Liver (tissue), 9 donors: Measurements from ENCODE around the gene MBP. TPM values are rescaled to one million over a fixed set of nuclear protein-coding genes. Genes with fewer than 3 reads are reported as not detected.

ENCODE experiments used
- DNase-seq: peaks from one replicate; pipeline ENCODE4 v3.0.0-alpha.2; 2017; ENCODE audit warnings: low spot score
- H3K27ac ChIP-seq, 2 donors: one replicate each; pipeline ENCODE4 v1.7.0; 2013; ENCODE audit warnings: inconsistent platforms in 2 of 2, low read length in 2 of 2, control low read depth in 1 of 2, low read depth in 1 of 2, mild to moderate bottlenecking in 1 of 2
- H3K27me3 ChIP-seq, 4 donors: one replicate each; pipeline versions ENCODE4 v1.6.1 to v1.7.0; 2013; ENCODE audit warnings: low read length in 3 of 4, inconsistent platforms in 1 of 4, mild to moderate bottlenecking in 1 of 4, moderate library complexity in 1 of 4; ENCODE audit not compliant: control insufficient read depth in 4 of 4, insufficient read depth in 4 of 4
- H3K36me3 ChIP-seq, 4 donors: one replicate each; pipeline versions ENCODE4 v1.6.1 to v1.7.0; 2013; ENCODE audit warnings: low read length in 3 of 4, mild to moderate bottlenecking in 3 of 4, low read depth in 1 of 4, moderate library complexity in 1 of 4; ENCODE audit not compliant: control insufficient read depth in 4 of 4, insufficient read depth in 3 of 4
- H3K4me1 ChIP-seq, 4 donors: one replicate each; pipeline versions ENCODE4 v1.6.1 to v1.7.0; 2013; ENCODE audit warnings: low read length in 3 of 4, mild to moderate bottlenecking in 3 of 4, moderate library complexity in 1 of 4; ENCODE audit not compliant: control insufficient read depth in 4 of 4, insufficient read depth in 4 of 4
- H3K4me3 ChIP-seq, 3 donors: one replicate each; pipeline versions ENCODE4 v1.6.1 to v1.7.0; 2013; ENCODE audit warnings: low read length in 3 of 3, control low read depth in 1 of 3, low read depth in 1 of 3, mild to moderate bottlenecking in 1 of 3
- H3K9ac ChIP-seq, 2 donors: one replicate each; pipeline ENCODE4 v1.7.0; 2013; ENCODE audit warnings: low read length in 2 of 2, mild to moderate bottlenecking in 2 of 2, moderate library complexity in 2 of 2, control low read depth in 1 of 2, low read depth in 1 of 2
- H3K9me3 ChIP-seq, 4 donors: one replicate each; pipeline versions ENCODE4 v1.6.1 to v1.7.0; 2013; ENCODE audit warnings: low read length in 3 of 4; ENCODE audit not compliant: control insufficient read depth in 4 of 4
- ATF3 ChIP-seq: IDR thresholded peaks from 2 replicates; pipeline ENCODE4 v1.6.1; 2016; ENCODE audit warnings: antibody characterized with exemption
- EGR1 ChIP-seq, 2 donors: IDR thresholded peaks; 2 replicates each; pipeline ENCODE4 v1.6.1; 2016 to 2018; ENCODE audit warnings: antibody characterized with exemption in 2 of 2, low read depth in 2 of 2
- FOXA1 ChIP-seq: IDR thresholded peaks from 2 replicates; pipeline ENCODE4 v1.6.1; 2016; ENCODE audit warnings: antibody characterized with exemption
- FOXA2 ChIP-seq: IDR thresholded peaks from 2 replicates; pipeline ENCODE4 v1.6.1; 2016; ENCODE audit warnings: antibody characterized with exemption
- GABPA ChIP-seq, 2 donors: IDR thresholded peaks in 1 of 2; conservative IDR thresholded peaks in 1 of 2; 2 replicates each; pipeline ENCODE4 v1.6.1; 2016; ENCODE audit warnings: antibody characterized with exemption in 2 of 2, mild to moderate bottlenecking in 1 of 2, moderate library complexity in 1 of 2
- HNF4G ChIP-seq: IDR thresholded peaks from 2 replicates; pipeline ENCODE4 v1.6.1; 2016; ENCODE audit warnings: antibody characterized with exemption
- JUND ChIP-seq, 2 donors: IDR thresholded peaks; 2 replicates each; pipeline ENCODE4 v1.6.1; 2016; ENCODE audit warnings: antibody characterized with exemption in 2 of 2
- NR2F2 ChIP-seq: IDR thresholded peaks from 2 replicates; pipeline ENCODE4 v1.6.1; 2016; ENCODE audit warnings: antibody characterized with exemption
- RAD21 ChIP-seq, 2 donors: IDR thresholded peaks; 2 replicates each; pipeline ENCODE4 v1.6.1; 2016; ENCODE audit warnings: antibody characterized with exemption in 2 of 2, mild to moderate bottlenecking in 2 of 2
- RXRA ChIP-seq, 2 donors: IDR thresholded peaks; 2 replicates each; pipeline ENCODE4 v1.6.1; 2017 to 2018; ENCODE audit warnings: antibody characterized with exemption in 2 of 2, mild to moderate bottlenecking in 1 of 2
- SP1 ChIP-seq: IDR thresholded peaks from 2 replicates; pipeline ENCODE4 v1.6.1; 2018; ENCODE audit warnings: antibody characterized with exemption, mild to moderate bottlenecking
- TAF1 ChIP-seq: conservative IDR thresholded peaks from 2 replicates; pipeline ENCODE4 v1.6.1; 2016; ENCODE audit warnings: antibody characterized with exemption, mild to moderate bottlenecking
- YY1 ChIP-seq: IDR thresholded peaks from 2 replicates; pipeline ENCODE4 v1.6.1; 2016; ENCODE audit warnings: antibody characterized with exemption, mild to moderate bottlenecking
- ZBTB33 ChIP-seq: IDR thresholded peaks from 2 replicates; pipeline ENCODE4 v1.6.1; 2016; ENCODE audit warnings: antibody characterized with exemption
- WGBS: extraction: QIAGEN DNeasy Blood & Tissue Kit; methylation state at CpG from one replicate; pipeline ENCODE4 v1.1.7; 2013; 5-methylcytosine and 5-hydroxymethylcytosine counted together
- polyA plus RNA-seq, 2 donors: library from polyadenylated mRNA; stranded (reverse) in 1 of 2; unstranded in 1 of 2; fragments of 200-250 nt in 1 of 2; fragments of >200 nt in 1 of 2; fragmentation: Nextera tagmentation in 1 of 2; extraction: Ambion mirVana in 1 of 2; gene quantifications; one replicate each; pipeline versions ENCODE4 v1.2.1 to v1.2.3, GENCODE V29; 2013 to 2015
- total RNA-seq, 2 donors: library from RNA; depleted of rRNA; stranded (reverse); fragments of >200 nt; gene quantifications; one replicate each; pipeline ENCODE4 v1.2.3, GENCODE V29; 2014
- TF ChIP-seq, protein P1 (sequence below): fragments of 150-350 bp; IDR thresholded peaks from 2 replicates; pipeline ENCODE4 v1.5.1; 2017; ENCODE audit warnings: improper control_type of control experiment, low read depth, low read length; ENCODE audit not compliant: missing input control
- TF ChIP-seq, protein P2 (sequence below): IDR thresholded peaks from 2 replicates; pipeline ENCODE4 v1.6.1; 2016; ENCODE audit warnings: antibody characterized with exemption
- TF ChIP-seq, protein P3 (sequence below): IDR thresholded peaks from 2 replicates; pipeline ENCODE4 v1.6.1; 2016; ENCODE audit warnings: antibody characterized with exemption, mild to moderate bottlenecking
- donor health status: healthy.
- donor health status: healthy.
- donor health status: healthy.
- donor health status: healthy.
- donor health status: healthy.

MBP gene
- total and polyA plus RNA-seq, 4 donors: 9.7 to 23.3 (median 17.7) TPM

DNA sequence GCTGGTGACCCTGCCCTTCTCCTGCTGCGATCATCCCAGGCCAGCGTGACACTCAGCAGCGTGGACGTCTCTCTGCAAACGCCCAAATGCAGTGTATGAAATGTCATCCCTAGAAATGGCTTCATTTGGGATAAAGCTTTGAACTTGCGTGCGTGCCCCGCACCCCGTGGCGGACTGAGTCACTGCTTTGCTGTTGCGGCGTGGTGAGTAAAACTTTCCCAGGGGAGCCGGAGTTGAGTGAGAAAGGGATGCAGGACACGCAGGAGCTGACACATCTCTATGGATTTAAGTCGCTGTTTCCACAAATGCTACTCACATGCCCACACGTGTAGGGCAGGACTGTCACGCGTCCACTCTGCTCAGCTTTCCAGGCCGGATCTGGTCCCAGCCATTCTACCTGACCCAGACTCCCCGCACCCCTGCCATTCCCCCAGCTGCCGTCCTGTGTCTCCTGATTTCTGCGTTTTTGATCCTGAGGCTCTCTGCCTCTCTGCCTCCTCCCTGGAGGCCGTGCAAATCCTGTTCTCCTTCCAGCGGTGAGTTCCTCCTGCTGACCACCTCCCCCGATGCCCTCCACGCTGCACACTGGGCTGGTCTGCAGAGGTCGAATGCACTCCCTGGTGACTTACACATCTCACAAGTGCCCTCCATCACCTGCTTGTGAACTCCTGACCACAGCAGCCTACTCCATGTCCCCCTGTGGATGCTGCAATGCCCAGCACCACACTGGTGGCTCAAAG lies 88.9 kb downstream of the MBP start:
- Histone ChIP-seq H3K9me3 (no peaks in the 10 kb centered on the region), H3K27me3 (no peaks in the 10 kb centered on the region), H3K4me1 (peaks cover 0 to 4% (median 0%) of the 10 kb centered on the region in 4 donors), H3K27ac (no peak overlapping the region), H3K9ac (no peak overlapping the region), H3K36me3 (peaks cover 0 to 21% (median 9%) of the 10 kb centered on the region in 4 donors), H3K4me3 (no peak overlapping the region)
- TF ChIP-seq RXRA (IDR thresholded peaks at IDR 0.05) (no peak), FOXA2 (no peak), FOXA1 (no peak), ATF3 (no peak), HNF4G (no peak), ZBTB33 (no peak), TAF1 (no peak), RAD21 (IDR thresholded peaks at IDR 0.05) (no peak)
- TF ChIP-seq, protein P1, sequence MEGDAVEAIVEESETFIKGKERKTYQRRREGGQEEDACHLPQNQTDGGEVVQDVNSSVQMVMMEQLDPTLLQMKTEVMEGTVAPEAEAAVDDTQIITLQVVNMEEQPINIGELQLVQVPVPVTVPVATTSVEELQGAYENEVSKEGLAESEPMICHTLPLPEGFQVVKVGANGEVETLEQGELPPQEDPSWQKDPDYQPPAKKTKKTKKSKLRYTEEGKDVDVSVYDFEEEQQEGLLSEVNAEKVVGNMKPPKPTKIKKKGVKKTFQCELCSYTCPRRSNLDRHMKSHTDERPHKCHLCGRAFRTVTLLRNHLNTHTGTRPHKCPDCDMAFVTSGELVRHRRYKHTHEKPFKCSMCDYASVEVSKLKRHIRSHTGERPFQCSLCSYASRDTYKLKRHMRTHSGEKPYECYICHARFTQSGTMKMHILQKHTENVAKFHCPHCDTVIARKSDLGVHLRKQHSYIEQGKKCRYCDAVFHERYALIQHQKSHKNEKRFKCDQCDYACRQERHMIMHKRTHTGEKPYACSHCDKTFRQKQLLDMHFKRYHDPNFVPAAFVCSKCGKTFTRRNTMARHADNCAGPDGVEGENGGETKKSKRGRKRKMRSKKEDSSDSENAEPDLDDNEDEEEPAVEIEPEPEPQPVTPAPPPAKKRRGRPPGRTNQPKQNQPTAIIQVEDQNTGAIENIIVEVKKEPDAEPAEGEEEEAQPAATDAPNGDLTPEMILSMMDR: no peak
- no peak for DNase-seq
- WGBS: 94% methylated on average over 27 of the region's 27 CpGs

GRCh38 chr18:77042583-77042982 lies 90.0 kb downstream of the MBP start:
- WGBS: 89% methylated on average over 10 of the region's 10 CpGs
- no peaks in the 10 kb centered on the region for H3K27me3 ChIP-seq
- H3K36me3 ChIP-seq: peaks cover 0 to 21% (median 9%) of the 10 kb centered on the region in 4 donors
- H3K9ac ChIP-seq: no peak overlapping the region
- DNase-seq: no peak
- H3K4me3 ChIP-seq: no peak overlapping the region
- H3K9me3 ChIP-seq: no peaks in the 10 kb centered on the region
- no peak overlapping the region for H3K27ac ChIP-seq
- TF ChIP-seq JUND (IDR thresholded peaks at IDR 0.05) (no peak), GABPA (IDR thresholded peaks at IDR 0.05 in 1 of 2, conservative IDR thresholded peaks at IDR 0.05 in 1 of 2) (no peak), FOXA2 (no peak), ATF3 (no peak), EGR1 (IDR thresholded peaks at IDR 0.05; ENCODE audit: low read depth in 2 of 2) (no peak), YY1 (no peak), ZBTB33 (no peak), SP1 (no peak), RAD21 (IDR thresholded peaks at IDR 0.05) (no peak), TAF1 (no peak), NR2F2 (no peak), RXRA (IDR thresholded peaks at IDR 0.05) (no peak)
- TF ChIP-seq, protein P2, sequence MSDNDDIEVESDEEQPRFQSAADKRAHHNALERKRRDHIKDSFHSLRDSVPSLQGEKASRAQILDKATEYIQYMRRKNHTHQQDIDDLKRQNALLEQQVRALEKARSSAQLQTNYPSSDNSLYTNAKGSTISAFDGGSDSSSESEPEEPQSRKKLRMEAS: no peak
- TF ChIP-seq, protein P3, sequence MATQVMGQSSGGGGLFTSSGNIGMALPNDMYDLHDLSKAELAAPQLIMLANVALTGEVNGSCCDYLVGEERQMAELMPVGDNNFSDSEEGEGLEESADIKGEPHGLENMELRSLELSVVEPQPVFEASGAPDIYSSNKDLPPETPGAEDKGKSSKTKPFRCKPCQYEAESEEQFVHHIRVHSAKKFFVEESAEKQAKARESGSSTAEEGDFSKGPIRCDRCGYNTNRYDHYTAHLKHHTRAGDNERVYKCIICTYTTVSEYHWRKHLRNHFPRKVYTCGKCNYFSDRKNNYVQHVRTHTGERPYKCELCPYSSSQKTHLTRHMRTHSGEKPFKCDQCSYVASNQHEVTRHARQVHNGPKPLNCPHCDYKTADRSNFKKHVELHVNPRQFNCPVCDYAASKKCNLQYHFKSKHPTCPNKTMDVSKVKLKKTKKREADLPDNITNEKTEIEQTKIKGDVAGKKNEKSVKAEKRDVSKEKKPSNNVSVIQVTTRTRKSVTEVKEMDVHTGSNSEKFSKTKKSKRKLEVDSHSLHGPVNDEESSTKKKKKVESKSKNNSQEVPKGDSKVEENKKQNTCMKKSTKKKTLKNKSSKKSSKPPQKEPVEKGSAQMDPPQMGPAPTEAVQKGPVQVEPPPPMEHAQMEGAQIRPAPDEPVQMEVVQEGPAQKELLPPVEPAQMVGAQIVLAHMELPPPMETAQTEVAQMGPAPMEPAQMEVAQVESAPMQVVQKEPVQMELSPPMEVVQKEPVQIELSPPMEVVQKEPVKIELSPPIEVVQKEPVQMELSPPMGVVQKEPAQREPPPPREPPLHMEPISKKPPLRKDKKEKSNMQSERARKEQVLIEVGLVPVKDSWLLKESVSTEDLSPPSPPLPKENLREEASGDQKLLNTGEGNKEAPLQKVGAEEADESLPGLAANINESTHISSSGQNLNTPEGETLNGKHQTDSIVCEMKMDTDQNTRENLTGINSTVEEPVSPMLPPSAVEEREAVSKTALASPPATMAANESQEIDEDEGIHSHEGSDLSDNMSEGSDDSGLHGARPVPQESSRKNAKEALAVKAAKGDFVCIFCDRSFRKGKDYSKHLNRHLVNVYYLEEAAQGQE: no peak
- H3K4me1 ChIP-seq: peaks cover 0 to 4% (median 0%) of the 10 kb centered on the region in 4 donors
